GM18502 (cell line): ENCODE data around the gene ZNF320.
"Not testable (repeated sequence)": the region's sequence is repeated elsewhere in the genome, so short reads cannot be mapped to it uniquely, and the experiment has no call there.

Source experiments
- ATAC-seq: cut with Tn5 transposase; IDR thresholded peaks from one replicate; pipeline ENCODE4 v1.9.1; 2021; ENCODE audit warnings: mild to moderate bottlenecking; ENCODE audit not compliant: unreplicated experiment, poor library complexity

The ZNF320 gene

DNA sequence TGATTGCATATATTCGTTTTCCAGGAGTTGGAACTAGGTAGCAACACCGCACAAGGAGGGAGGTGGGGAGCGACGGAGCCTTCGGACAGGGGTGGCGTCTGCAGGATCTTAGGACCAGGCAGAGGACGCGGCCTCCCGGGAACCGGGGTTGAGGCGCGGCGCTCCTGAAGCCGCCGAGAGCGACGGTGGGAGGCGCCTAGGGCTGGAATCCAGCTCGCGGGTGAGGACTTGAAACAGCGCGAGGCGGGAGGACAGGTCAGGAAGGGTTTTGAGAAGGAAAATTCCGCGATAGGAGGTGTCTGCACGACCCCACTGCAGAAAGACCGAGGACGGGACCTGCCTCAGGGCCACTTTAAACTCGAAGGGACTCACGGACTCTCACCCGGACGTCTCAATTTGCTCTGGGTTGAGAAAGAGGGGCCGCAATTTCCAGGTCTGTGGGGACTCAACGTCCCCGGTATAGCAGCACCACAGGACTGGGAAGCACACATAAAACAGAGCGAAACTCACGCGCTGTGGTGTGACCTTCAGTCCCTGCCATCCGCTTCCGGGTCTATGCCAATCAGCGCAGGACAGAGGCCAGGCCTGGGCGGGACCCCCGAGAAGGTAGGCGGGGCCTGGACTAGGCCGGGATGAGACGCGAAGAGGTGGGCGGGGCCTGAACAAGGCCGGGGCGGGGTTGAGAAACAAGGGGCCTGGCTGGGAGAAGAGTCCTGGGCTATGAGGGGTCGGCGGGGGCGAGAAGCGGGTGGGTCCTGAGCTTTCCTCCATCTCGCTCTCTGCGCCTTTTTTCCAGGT is at the start of gene ZNF320:
Gene ZNF320 (minus strand): TSS at position 498 of the 798 bp plus-strand sequence. CDS start 7,380 bp downstream, outside the sequence.
- peak; percentile 98 for ATAC-seq

GRCh38 chr19:52946322-52947310 is 49.2 kb upstream of the ZNF320 start:
- ATAC-seq: no peak

DNA sequence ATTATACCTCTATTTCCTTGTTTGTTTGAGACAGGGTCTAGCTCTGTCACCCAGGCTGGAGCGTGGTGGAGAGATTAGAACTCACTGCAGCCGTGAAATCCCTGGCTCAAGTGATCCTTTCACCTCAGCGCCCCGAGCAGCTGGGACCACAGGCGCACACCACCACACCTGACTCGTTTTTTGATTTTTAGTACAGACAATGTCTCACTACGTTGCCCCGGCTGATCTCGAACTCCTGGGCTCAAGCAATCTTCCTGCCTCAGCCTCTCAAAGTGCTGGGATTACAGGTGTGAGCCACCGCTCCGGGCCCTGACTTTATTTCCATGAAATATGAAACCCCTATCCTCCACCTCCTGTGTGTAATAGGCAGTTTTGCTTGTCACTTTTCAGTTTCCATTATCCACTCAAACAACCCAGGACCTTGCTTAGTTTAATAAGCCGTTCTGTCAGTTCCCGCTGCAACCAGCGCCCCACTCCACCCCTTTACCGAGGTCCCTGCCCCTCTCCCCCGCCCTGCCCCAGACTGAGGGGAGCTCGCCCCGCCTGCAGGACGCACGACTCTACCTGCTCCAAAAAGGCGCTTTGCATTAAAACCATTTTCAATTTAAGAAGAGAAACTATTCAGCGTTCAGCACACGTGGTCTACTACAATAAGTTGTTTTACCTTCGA is 48.4 kb upstream of the ZNF320 start:
- no peak for ATAC-seq

DNA sequence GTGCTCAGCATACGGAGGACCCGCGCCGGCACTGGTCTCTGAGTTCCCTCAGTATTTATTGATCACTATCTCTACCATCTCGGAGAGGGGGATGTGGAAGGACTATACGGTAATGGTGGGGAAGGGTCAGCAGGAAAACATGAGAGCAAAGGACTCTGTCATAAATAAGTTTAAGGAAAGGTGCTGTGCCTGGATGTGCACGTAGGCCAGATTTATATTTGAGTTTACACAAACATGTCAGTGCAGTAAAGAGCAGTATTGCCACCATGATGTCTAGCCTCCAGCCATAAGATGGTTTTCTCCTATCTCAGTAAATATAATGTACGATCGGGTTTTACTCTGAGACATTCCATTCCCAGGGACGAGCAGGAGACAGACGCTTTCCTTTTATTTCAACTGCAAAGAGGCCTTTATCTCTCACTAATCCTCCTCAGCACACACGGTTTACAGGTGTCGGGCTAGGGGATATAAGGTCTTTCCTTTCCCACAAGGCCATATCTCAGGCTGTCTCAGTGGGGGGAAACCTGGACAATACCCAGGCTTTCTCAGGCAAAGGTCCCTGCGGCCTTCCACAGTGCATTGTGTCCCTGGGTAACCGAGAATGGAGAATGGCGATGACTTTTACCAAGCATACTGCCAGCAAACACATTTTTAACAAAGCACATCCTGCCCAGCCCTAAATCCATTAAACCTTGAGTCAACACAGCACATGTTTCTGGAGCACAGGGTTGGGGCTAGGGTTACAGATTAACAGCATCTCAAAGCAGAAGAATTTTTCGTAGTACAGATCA is 47.5 kb upstream of the ZNF320 start:
- ATAC-seq: not testable (repeated sequence)

DNA sequence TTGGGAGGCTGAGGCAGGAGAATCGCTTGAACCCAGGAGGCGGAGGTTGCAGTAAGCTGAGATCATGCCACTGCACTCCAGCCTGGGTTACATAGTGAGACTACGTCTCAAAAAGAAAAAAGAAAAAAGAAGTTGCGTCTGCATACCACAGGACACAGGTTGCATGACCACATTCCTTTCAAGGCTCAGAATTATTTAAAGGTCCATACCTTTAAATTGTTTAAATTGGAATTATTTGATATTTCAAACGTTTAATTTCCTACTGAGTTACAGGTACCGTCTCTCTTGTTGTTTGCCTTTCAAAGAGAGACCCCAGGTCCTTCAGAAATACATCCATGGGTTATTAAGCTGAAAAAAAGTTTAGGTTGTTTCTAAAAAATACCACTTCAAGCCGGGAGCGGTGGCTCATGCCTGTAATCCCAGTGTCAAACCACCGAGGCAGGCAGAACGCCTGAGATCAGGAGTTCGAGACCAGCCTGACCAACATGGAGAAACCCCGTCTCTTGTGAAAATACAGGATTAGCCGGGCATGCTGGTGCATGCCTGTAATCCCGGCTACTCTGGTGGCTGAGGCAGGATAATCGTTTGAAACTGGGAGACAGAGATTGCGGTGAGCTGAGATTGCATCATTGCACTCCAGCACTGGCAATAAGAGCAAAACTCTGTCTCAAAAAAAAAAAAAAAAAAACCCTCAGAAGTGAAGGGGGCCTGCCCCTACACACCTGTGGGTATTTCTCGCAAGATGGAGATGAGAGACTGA is 46.6 kb upstream of the ZNF320 start:
- ATAC-seq: no peak

DNA sequence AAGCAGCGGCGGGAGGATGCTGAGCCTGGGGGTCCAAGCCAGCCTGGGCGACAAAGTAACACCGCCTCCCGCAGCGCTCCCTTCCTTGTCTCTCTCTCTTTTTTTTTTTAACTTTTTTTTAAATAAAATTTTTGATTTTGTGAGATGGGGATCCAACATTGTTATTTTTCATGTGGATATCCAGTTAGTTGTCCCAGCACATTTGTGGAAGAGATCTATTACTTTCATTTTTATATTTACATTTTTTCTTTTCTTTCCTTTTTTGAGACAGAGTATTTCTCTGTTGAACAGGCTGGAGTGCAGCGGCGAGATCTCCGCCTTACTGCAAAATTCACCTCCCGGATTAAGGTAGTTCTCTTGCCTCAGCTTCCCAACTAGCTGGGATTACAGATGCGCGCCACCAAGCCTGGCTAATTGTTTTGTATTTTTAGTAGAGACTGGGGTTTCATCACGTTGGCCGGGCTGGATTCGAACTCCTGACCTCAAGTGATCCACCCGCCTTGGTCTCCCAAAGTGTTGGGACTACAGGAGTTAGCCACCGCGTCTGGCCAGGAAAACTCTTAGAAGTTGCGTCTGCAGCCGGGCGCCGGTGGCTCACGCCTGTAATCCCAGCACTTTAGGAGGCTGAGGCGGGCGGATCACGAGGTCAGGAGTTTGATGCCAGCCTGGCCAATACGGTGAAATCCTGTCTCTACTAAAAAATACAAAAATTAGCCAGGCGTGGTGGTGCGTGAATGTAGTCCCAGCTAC is 45.9 kb upstream of the ZNF320 start:
- ATAC-seq: no peak

DNA sequence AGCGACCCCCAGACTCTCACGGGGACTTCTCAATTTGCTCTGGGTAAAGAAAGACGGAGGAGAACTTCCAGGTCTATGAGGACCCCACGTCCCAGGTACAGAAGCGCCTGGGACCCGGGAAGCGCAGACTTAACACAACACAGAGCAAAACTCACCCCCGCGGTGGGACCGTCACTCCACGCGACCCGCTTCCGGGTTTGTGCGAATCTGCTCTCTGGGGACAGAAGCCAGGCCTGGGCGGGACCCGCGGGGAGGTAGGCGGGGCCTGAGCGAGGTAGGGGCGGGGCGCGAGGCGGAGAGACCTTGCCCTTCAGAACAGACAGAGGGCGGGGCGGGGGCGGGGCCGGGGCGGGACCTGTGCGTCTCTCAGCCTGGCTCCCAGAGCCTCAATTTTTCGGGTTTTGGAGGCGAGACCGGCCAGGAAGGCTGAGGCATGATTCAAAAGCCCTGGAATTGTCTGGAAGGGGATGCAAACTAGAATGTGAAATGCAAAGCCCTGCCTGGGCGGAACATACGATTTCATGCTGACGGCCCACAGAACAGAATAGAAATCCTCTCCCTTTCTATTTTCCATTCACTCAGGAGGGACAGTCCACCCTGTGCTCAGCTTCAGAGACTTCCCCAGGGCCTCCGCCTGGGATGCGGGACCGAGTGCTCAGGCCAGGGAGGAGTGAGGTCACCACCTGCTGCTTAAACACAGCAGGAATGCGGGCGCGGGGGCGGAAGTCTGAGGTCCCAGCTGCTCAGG is 45.1 kb upstream of the ZNF320 start:
- peak; percentile 95 for ATAC-seq

- ATAC-seq: peak; percentile 33
Observed at GRCh38 chr19:52941941-52942385, 44.5 kb upstream of the ZNF320 start.

GRCh38 chr19:52941523-52941922 is 44.1 kb upstream of the ZNF320 start:
- not testable (repeated sequence) for ATAC-seq

DNA sequence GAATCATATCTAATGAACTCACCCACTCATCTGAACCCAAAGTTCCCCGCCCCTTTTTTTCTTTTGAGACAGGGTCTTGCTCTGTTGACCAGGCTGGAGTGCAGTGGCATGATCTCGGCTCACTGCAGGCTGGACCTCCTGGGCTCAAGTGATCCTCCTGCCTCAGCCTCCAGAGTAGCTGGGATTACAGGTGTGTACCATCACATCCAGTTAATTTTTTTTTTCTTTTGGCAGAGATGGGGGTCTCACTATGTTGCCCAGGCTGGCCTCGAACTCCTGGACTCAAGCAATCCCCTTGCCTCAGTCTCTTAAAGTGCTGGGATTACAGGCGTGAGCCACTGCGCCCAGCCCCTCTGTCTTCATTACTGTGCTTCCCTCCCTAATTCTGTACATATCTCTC is 43.5 kb upstream of the ZNF320 start:
- ATAC-seq: not testable (repeated sequence)

- ATAC-seq: no peak
Observed at GRCh38 chr19:52938761-52939160, 41.3 kb upstream of the ZNF320 start.

DNA sequence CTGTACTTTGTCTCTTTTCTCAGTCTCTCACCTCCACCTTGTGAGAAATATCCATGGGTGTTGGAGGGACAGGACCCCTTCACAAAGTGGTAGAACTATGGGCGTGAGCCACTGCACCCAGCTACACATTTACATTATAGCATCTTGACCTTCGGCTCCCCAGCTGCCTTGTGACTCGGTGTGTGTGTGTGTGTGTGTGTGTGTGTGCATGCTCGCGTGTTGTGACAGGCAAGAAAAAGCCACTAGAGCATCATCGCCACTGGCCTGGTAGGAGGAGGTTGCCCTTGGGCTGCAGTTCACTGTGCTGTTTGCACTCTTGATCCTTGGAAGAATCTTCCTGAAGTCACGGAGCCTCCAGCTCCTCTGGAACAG is 39.5 kb upstream of the ZNF320 start:
- no peak for ATAC-seq

DNA sequence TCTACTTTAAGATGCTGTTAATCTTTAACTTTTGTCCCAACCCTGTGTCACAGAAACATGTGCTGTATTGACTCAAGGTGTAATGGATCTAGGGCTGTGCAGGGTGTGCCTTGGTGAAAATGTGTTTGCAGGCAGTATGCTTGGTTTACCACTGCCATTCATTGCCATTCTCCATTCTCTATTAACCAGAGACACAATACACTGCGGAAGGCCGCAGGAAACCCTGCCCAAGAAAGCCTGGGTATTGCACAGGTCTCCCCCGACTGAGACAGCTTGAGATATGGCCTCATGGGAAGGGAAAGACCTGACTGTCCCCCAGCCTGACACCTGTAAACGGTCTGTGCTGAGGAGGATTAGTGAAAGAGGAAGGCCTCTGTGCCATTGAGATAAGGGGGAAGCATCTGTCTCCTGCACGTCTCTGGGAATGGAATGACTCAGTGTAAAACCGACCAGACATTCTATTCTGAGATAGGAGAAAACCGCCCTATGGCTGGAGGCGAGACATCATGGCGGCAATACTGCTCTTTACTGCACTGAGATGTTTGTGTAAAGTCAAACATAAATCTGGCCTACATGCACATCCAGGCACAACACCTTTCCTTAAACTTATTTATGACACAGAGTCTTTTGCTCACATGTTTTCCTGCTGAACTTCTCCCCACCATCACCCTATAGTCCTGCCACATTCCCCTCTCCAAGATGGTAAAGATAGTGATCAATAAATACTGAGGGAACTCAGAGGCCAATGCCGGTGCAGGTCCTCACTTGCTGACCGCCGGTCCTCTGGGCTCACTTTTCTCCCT is 38.9 kb upstream of the ZNF320 start:
- no peak for ATAC-seq

DNA sequence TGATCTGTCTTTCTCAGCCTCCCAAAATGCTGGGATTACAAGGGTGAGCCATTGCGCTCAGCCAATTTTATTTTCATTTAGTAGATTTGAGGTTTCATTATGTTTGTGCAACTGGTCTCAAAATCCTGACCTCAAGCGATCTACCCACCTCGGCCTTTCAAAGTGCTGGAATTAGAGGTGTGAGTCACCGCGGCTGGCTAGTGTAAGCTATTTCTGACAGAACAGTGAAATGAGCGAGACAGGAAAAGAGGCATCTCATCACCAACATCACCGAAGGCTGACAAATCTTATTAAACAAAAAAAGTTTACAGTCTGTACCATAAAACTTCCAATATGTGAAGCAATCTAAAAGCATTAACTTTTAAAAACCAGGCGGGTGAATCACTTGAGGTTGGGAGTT is 38.0 kb upstream of the ZNF320 start:
- no peak for ATAC-seq

DNA sequence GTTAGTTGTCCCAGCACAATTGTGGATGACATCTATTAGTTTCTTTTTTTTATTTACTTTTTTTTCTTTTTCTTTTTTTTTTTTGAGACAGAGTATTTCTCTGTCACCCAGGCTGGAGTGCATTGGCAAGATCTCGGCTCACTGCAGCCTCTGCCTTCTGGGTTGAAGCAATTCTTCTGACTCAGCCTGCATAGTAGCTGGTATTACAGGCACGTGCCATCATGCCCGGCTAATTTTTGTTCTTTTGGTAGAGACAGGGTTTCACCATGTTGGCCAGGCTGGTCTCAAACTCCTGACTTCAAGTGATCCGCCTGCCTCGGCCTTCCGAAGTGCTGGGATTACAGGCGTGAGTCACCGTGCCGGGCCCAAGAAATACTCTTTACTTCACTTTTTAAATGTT is 27.2 kb upstream of the ZNF320 start:
- ATAC-seq: not testable (repeated sequence)

DNA sequence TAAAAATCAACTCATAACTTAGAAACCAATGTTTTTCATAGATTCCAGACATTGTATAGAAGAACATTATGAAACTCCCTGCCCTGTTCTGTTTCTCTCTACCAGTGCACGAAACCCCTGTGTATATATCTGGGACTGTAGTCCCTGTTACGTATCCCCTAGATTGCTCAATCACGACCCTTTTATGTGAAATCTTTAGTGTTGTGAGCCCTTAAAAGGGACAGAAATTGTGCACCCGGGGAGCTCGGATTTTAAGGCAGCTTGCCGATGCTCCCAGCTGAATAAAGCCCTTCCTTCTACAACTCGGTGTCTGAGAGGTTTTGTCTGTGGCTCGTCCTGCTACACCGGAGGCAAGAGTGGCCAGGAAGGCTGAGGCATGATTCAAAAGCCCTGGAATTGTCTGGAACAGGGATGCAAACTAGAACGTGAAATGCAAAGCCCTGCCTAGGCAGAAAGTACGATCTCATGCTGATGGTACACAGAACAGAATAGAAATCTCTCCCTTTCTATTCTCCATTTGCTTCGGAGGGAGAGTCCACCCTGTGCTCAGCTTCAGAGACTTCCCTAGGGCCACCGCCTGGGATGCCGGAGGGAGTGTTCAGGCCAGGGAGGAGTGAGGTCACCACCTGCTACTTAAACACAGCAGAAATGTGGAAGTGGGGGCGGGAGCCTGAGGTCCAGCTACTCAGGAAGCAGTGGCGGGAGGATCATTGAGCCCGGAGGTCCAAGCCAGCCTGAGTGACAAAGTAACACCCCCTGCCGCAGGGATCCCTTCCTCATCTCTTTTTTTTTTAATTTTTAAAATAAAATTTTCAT is 26.6 kb upstream of the ZNF320 start:
- ATAC-seq: no peak
